LoVo (cell line): ENCODE measurements around the gene RBM23.
A peak's percentile ranks its signal among the peaks of the same experiment; 100 is the strongest.

ENCODE experiments used
- DNase-seq: peaks from one replicate; pipeline ENCODE4 v3.0.0-alpha.2; 2016; ENCODE audit warnings: low spot score

RBM23 gene

GRCh38 chr14:22885975-22886374 is 33.0 kb downstream of the RBM23 start:
- no peak for DNase-seq

DNA sequence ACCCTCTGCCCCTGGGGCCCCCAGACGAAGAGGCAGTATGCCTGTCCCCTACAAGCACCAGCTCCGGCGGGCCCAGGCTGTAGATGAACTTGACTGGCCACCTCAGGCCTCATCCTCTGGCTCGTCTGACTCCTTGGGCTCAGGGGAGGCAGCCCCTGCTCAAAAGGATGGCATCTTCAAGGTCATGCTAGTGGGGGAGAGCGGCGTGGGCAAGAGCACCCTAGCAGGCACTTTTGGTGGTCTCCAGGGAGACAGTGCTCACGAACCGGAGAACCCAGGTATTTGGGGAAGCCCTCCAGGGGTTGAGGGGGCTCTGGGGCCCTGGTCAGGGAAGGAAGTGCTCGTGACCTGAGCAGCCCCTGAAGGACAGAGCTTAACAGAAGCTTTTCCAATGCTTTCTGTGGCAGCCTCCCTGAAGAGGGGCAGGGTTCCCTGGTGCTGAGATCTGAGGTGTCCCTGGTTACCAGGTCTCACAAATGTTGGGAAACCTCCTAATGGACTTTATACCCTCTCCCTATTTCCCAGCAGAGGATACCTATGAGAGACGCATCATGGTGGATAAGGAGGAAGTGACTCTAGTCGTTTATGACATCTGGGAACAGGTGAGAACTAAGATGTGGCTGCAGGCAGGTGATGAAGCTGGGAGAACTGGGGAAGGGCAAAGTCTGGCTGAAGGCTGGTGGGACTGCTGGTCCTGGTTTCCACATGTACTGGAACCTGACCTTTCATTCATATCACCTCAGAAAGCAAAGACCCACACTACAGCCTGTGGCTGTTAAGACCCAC is 34.0 kb downstream of the RBM23 start:
- no peak for DNase-seq

GRCh38 chr14:22884076-22884737 is 34.7 kb downstream of the RBM23 start:
- no peak for DNase-seq

GRCh38 chr14:22883173-22883976 is 35.6 kb downstream of the RBM23 start, which contains the start of gene REM2:
Gene REM2, plus strand, starts transcription at chr14:22883222. Its CDS starts 66 bp downstream, at chr14:22883288.
- no peak for DNase-seq

GRCh38 chr14:22882529-22883172 is 36.3 kb downstream of the RBM23 start:
- no peak for DNase-seq

DNA sequence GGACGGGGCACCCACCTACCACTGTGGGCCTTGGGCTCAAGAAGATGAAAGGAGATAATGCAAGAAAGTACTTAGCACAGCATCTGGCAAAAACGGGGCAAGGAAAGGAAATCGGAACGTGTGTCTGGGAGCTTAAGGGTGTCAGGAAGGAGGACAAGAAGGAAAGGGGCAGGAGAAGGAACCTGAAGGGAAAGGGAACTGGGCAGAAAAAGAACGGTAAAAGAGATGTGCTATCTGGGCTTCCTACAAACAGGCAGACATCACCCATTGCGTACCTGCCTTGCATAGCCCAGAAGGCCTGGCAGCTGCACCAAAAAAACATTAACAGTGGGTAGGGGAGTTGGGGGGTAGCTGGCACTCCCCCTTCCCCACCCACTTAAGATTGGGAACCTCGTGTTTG is 36.9 kb downstream of the RBM23 start:
- no peak for DNase-seq

DNA sequence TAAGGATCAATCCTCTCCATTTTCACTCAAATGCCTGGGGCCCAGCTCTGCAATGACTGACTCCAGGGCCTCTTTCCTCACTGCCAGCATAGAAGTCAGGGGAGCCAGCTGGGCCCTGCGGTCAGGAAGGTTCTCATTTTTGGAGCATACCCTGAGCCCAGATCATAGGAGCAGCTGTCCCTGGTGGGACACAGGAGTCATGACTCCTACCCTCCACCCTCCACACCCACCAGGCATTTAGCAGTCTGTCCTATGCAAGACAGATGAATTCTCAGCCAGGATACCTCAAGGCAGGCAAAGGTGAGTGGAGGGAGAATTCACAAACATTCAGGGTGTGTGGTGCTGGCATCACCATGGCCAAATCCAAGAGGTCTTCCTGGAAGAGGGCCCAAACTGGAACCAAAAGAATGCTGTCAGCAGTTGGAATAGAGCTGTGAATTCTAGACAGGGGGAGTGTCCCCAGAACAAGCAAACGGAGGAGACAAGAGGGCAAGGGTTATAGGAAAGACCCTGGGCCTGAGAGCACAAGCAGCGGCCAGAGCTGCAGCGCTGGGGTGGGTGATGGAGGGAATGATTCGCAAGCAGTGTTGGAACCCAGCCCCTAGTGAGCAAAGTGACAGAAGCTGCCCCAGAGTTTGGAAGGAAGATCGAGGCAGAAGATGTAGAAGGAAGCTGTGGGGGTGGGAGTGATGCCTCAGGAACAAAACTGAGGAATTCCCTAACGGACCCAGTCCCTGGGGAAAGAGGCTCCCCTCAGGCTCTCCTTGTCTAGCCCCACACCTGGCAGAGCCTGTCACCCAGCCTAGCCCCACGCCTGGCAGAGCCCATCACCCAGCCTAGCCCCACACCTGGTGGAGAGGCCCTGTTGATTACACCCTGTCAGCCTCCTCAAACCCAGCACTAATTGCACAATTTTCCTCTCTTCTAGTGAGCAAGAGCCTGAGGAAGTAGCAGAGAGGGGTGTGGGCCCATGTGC is 40.4 kb downstream of the RBM23 start:
- no peak for DNase-seq

DNA sequence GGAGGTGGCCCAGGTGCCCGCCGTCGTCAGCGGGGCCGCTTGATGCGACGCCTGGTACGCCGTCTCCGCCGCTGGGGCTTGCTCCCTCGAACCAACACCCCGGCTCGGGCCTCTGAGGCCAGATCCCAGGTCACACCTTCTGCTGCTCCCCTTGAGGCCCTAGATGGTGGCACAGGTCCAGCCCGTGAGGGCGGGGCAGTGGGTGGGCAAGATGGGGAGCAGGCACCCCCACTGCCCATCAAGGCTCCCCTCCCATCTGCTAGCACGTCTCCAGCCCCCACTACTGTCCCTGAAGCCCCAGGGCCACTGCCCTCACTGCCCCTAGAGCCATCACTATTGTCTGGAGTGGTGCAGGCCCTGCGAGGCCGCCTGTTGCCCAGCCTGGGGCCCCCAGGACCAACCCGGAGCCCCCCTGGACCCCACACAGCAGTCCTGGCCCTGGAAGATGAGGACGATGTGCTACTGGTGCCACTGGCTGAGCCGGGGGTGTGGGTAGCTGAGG is 41.9 kb downstream of the RBM23 start:
- no peak for DNase-seq

- DNase-seq, result no peak
Observed at GRCh38 chr14:22875748-22876319, 43.1 kb downstream of the RBM23 start.

DNA sequence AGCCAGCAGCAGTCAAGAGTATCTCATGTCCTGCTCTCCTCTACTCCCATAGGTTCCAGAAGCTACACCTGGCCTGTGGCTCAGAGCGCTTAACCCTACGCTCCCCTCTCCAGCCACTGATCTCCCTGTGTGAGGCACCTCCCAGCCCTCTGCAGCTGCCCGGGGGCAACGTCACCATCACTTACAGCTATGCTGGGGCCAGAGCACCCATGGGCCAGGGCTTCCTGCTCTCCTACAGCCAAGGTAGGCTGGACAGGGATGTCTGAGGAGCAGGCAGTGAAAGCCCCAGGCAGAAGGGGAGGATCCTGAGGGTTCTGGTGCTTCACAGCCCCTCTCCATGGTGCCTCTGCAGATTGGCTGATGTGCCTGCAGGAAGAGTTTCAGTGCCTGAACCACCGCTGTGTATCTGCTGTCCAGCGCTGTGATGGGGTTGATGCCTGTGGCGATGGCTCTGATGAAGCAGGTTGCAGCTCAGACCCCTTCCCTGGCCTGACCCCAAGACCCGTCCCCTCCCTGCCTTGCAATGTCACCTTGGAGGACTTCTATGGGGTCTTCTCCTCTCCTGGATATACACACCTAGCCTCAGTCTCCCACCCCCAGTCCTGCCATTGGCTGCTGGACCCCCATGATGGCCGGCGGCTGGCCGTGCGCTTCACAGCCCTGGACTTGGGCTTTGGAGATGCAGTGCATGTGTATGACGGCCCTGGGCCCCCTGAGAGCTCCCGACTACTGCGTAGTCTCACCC is 43.8 kb downstream of the RBM23 start:
- DNase-seq, result no peak

DNA sequence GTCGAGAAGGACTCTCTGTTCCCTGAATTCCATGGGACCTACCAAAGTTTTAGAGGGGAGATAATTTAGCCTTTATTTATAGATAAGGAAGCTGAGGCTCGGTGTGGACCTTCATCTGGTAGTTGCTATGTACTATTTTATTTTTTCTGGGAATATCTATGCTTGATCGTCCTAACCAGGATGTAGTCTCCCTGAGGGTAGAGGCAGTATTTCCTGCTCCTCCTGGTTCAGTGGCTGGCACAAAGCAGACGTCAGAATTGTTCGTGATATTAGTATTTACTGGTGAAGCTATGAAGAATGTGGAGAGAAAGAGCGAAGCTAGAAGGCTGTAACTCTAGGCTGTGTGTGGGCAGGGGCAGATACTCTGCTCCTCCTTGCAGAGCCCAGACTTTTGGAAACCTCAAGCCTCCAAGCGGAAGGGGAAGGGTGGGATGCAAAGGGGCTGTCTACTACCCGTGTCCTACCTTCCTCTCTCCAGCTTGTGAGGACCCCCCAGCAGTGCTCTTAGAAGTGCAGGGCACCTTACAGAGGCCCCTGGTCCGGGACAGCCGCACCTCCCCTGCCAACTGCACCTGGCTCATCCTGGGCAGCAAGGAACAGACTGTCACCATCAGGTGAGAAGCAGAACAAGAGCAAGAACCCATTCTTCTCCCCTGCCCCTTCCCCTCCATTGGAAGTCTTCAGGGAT is 46.0 kb downstream of the RBM23 start:
- DNase-seq, result no peak

- peak; percentile 84 for DNase-seq
Observed at GRCh38 chr14:22872033-22872832, 46.7 kb downstream of the RBM23 start.

DNA sequence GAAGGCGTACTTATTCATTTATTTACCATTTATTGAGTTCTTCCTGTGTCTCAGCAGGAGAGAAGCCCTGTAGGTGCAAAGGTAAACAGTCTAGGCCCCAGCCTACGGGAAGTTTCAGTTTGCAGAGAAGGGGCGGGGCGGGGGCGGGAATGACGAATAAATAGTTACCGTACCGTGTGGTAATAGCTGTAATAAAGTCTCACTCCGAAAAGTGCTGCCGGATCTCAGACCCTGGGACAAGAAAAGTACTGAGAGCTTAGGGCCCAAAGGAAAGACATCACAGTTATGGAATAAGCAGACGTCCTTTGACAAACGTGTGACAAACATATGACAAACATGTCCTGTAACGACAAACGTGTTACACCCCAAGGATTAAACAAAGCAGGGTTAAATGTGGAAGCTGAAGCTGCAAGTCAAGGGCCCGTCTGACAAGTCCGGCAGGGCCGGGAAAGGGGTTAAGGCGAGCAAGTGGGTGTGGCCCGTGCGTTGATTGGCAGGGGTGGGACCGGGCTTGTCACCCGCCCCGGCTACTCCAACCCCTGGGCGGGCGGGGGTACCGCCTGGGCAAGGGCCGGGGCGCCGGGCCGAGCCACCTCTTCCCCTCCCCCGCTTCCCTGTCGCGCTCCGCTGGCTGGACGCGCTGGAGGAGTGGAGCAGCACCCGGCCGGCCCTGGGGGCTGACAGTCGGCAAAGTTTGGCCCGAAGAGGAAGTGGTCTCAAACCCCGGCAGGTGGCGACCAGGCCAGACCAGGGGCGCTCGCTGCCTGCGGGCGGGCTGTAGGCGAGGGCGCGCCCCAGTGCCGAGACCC is 47.5 kb downstream of the RBM23 start, which contains the start of gene LRP10:
LRP10 (plus strand) TSS at position 517 of the 809 bp plus-strand sequence. CDS start 564 bp downstream, outside the sequence.
- DNase-seq, result peak; percentile 89

- no peak for DNase-seq
Observed at GRCh38 chr14:22870811-22871223, 48.1 kb downstream of the RBM23 start.

GRCh38 chr14:22866874-22867273 is 52.1 kb downstream of the RBM23 start:
- no peak for DNase-seq

- no peak for DNase-seq
Observed at GRCh38 chr14:22865424-22866405, 53.2 kb downstream of the RBM23 start.
